Heart left ventricle (tissue), 16 donors: ENCODE results near the gene GNMT. TPM values are rescaled to one million over a fixed set of nuclear protein-coding genes. Genes with fewer than 3 reads are reported as not detected.

Experiments
- ATAC-seq, 4 donors: fragments of 200-7000 bp; cut with Tn5 transposase; one replicate each; pipeline ENCODE4 v1.9.1; 2020 to 2022; ENCODE audit warnings: moderate library complexity in 4 of 4, mild to moderate bottlenecking in 3 of 4, moderate number of reproducible peaks in 1 of 4
- DNase-seq, 5 donors: peaks; one replicate each; pipeline ENCODE4 v3.0.0-alpha.2; 2020
- H3K27ac ChIP-seq, 12 donors: fragments of 200-600 bp; sonication (generic) in 4 of 12; one replicate each; pipeline versions ENCODE4 v1.5.0 to v1.8.0; 2016 to 2022; ENCODE audit warnings: mild to moderate bottlenecking in 2 of 12
- H3K27me3 ChIP-seq, 9 donors: fragments of 200-600 bp; sonication (generic) in 2 of 9; one replicate each; pipeline versions ENCODE4 v1.5.1 to v1.8.0; 2016 to 2022; ENCODE audit warnings: mild to moderate bottlenecking in 3 of 9
- H3K36me3 ChIP-seq, 9 donors: fragments of 200-600 bp; sonication (generic) in 2 of 9; one replicate each; pipeline versions ENCODE4 v1.5.0 to v1.8.0; 2018 to 2022; ENCODE audit warnings: mild to moderate bottlenecking in 2 of 9
- H3K4me1 ChIP-seq, 12 donors: fragments of 200-600 bp; sonication (generic) in 4 of 12; one replicate each; pipeline versions ENCODE4 v1.5.0 to v1.8.0; 2016 to 2022; ENCODE audit warnings: mild to moderate bottlenecking in 3 of 12
- H3K4me3 ChIP-seq, 12 donors: fragments of 200-600 bp; sonication (generic) in 4 of 12; one replicate each; pipeline versions ENCODE4 v1.5.0 to v1.8.0; 2017 to 2022; ENCODE audit warnings: mild to moderate bottlenecking in 9 of 12, moderate library complexity in 4 of 12
- H3K9me3 ChIP-seq, 12 donors: fragments of 200-600 bp; sonication (generic) in 4 of 12; one replicate each; pipeline versions ENCODE4 v1.5.0 to v1.8.0; 2016 to 2022; ENCODE audit warnings: mild to moderate bottlenecking in 1 of 12
- CTCF ChIP-seq, 12 donors: fragments of 200-600 bp; sonication (generic) in 4 of 12; IDR thresholded peaks; one replicate each; pipeline versions ENCODE4 v1.5.0 to v1.8.0; 2018 to 2022; ENCODE audit warnings: antibody characterized with exemption in 12 of 12, mild to moderate bottlenecking in 5 of 12
- POLR2A ChIP-seq, 2 donors: fragments of 450-650 bp; IDR thresholded peaks; one replicate each; pipeline ENCODE4 v1.6.1; 2017; ENCODE audit warnings: antibody characterized with exemption in 2 of 2, mild to moderate bottlenecking in 2 of 2, moderate library complexity in 2 of 2
- WGBS, 4 donors: extraction: QIAGEN DNeasy Blood & Tissue Kit in 2 of 4; methylation state at CpG; one replicate each; pipeline versions ENCODE4 v1.1.5 to v1.1.7; 2013 to 2018; 5-methylcytosine and 5-hydroxymethylcytosine counted together
- intact Hi-C, 10 donors: fragments of 100-400 bp; cut with DNase I; formaldehyde crosslinking; loops; one replicate each; pipeline versions ENCODE4 v1.11.1 to v1.14.2; 2022
- polyA plus RNA-seq, 2 donors: library from polyadenylated mRNA; stranded (reverse); fragments of 200-250 nt; gene quantifications; one replicate each; pipeline ENCODE4 v1.2.3, GENCODE V29; 2013
- total RNA-seq, 9 donors: library from RNA; depleted of rRNA in 2 of 9; stranded (reverse); fragments of >200 nt in 2 of 9; fragmentation: NEBNext Ultra II Directional in 3 of 9; extraction: Animal tissue kit (Norgen Biotek cat#: 25700) in 3 of 9; gene quantifications; one replicate each; pipeline versions ENCODE4 v1.1.0 to v1.2.4, GENCODE V29; 2016 to 2023
- donor health status: ischemic (EF 13 %, LVEDD 7.1; RV severe dilation, severe dysfunction).
- donor health status: healthy with polysubstance abuse.
- donor health status: DM: no; HTN: yes; CAD: no.
- donor health status: DM: no; HTN: no; CAD: no.
- donor health status: ischemic (EF 25% LVEDD 6.9; RV normal size, moderate dysfunction).
- donor health status: ischemic (EF 25% LVEDD 5.7; RV mildly dilated, moderate dysfunction).
- donor health status: healthy.
- donor health status: DM: yes; HTN: yes; CAD: no.
- donor health status: ischemic (EF 35%, LVEDD 5.7; RV mildly dilated, moderate dysfunction).
- donor health status: nonischemic (EF 11% LVEDD 7.7; RV severe dilation, severe dysfunction).
- donor health status: DM: yes; HTN: yes; CAD: no.
- donor health status: PGD.
- donor health status: ischemic (EF 29% LVEDD 5.4; RV normal size, mild dysfunction).
- donor health status: nonischemic (EF 23%, LVEDD 6.1; RV moderate dilation, normal function).

Gene GNMT
- total and polyA plus RNA-seq, 11 donors = 0.36 to 32.0 (median 1.9) TPM

GRCh38 chr6:42974919-42975505 lies 14.5 kb downstream of the GNMT start:
- Histone ChIP-seq H3K27ac (no peak overlapping the region), H3K4me1 (peaks cover 0 to 40% (median 21%) of the 10 kb centered on the region in 12 donors), H3K36me3 (peaks cover 0 to 24% (median 4%) of the 10 kb centered on the region in 9 donors), H3K9me3 (no peaks in the 10 kb centered on the region), H3K27me3 (no peaks in the 10 kb centered on the region), H3K4me3 (no peak overlapping the region)
- DNase-seq = no peak
- WGBS, 4 donors = 78 to 86% (median 82%) methylated on average over 5 of the region's 5 CpGs
- ATAC-seq = no peak
- no peak for TF ChIP-seq CTCF (IDR thresholded peaks at IDR 0.05)
- TF ChIP-seq POLR2A (IDR thresholded peaks at IDR 0.05) = no peak
- intact Hi-C loops = loop anchor here in 3 of 10 donors (5.0 to 10.0 kb wide), 3 partner anchors 37 to 70 kb away; partner anchors contain the start of genes CNPY3 (in 2 of the 3), KLHDC3 (in 1 of the 3) and MEA1 (in 1 of the 3)

- ATAC-seq (peak in 3 of 4 donors; percentile 13 to 53 (median 48)), DNase-seq (peak in 4 of 5 donors; percentile 32 to 70 (median 52))
- TF ChIP-seq CTCF (IDR thresholded peaks at IDR 0.05) = no peak
- no peak for TF ChIP-seq POLR2A (IDR thresholded peaks at IDR 0.05)
- peaks cover 0 to 36% (median 23%) of the 10 kb centered on the region in 12 donors for H3K4me1 ChIP-seq
- H3K36me3 ChIP-seq = peaks cover 0 to 13% (median 4%) of the 10 kb centered on the region in 9 donors
- intact Hi-C loops = loop anchor here in 4 of 10 donors (2.0 to 10.0 kb wide), 4 partner anchors 34 to 74 kb away; partner anchors contain the start of genes CNPY3 (in 2 of the 4), MEA1 (in 2 of the 4) and KLHDC3 (in 1 of the 4)
- H3K27ac ChIP-seq = peak overlapping the region; percentile 27 to 95 (median 91)
- WGBS, 4 donors = 0 to 1% (median 1%) methylated on average over 14 to 28 of the region's 28 CpGs
- no peaks in the 10 kb centered on the region for H3K9me3 ChIP-seq
- H3K4me3 ChIP-seq = peak overlapping the region; percentile 61 to 99 (median 88)
- H3K27me3 ChIP-seq = no peaks in the 10 kb centered on the region
Observed at GRCh38 chr6:42978487-42978838, 17.9 kb downstream of the GNMT start.

- intact Hi-C loops = loop anchor here in 4 of 10 donors (2.0 to 10.0 kb wide), 4 partner anchors 33 to 74 kb away; partner anchors contain the start of genes CNPY3 (in 2 of the 4), MEA1 (in 2 of the 4) and KLHDC3 (in 1 of the 4)
- Histone ChIP-seq H3K36me3 (peaks cover 0 to 9% (median 2%) of the 10 kb centered on the region in 9 donors), H3K27me3 (no peaks in the 10 kb centered on the region), H3K9me3 (no peaks in the 10 kb centered on the region), H3K4me3 (peak within 1 kb of the TSS; percentile 61 to 99 (median 88)), H3K4me1 (peaks cover 0 to 41% (median 28%) of the 10 kb centered on the region in 12 donors), H3K27ac (peak within 1 kb of the TSS; percentile 27 to 95 (median 91))
- DNase-seq (peak; percentile 90 to 96 (median 94)), ATAC-seq (peak; percentile 93 to 97 (median 96))
- TF ChIP-seq POLR2A (IDR thresholded peaks at IDR 0.05) = peak in 1 of 2 donors; percentile 52
- TF ChIP-seq CTCF (IDR thresholded peaks at IDR 0.05) = no peak
- 0% methylated on average over 31 to 59 of the region's 59 CpGs for WGBS, 4 donors
Observed at GRCh38 chr6:42978839-42979522, 18.4 kb downstream of the GNMT start, which contains the start of gene PEX6. Gene PEX6 (minus strand): TSS chr6:42979181. CDS start chr6:42979150, 31 bp downstream.
